SK-N-SH (cell line): ENCODE measurements around the gene CAPN10. TPM values are rescaled to one million over a fixed set of nuclear protein-coding genes. Genes with fewer than 3 reads are reported as not detected.

Experiments used
- CTCF ChIA-PET: fragments of 300-600, 350-600 bp; formaldehyde crosslinking; extraction: SDS; loops from one replicate; lab custom pipeline; 2021; lab: Yijun Ruan, JAX
- POLR2A ChIA-PET: fragments of 350-600 bp; sonication (Branson Sonifier 250); formaldehyde crosslinking; extraction: SDS; loops from one replicate; lab custom pipeline; 2020; ENCODE audit warnings: antibody characterized with exemption, inconsistent platforms; lab: Yijun Ruan, JAX
- DNase-seq: peaks from one replicate; pipeline ENCODE4 v3.0.0; 2012
- H2AFZ ChIP-seq: fragments of 200-600 bp; sonication (generic); 2 replicates; pipeline ENCODE4 v1.8.1; 2016; ENCODE audit warnings: antibody characterized with exemption, mild to moderate bottlenecking, low read depth
- H3F3A ChIP-seq: fragments of 200-600 bp; sonication (generic); replicated peaks from 2 replicates; pipeline ENCODE3; 2016; ENCODE audit warnings: antibody characterized with exemption, mild to moderate bottlenecking; ENCODE audit not compliant: insufficient read depth
- H3K27ac ChIP-seq, 2 experiments: fragments of 200-500 bp in 1 of 2; fragments of 200-600 bp in 1 of 2; sonication (Bioruptor generic) in 1 of 2; sonication (generic), shearing (Covaris generic) in 1 of 2; 2 replicates each; pipeline versions ENCODE4 v1.5.1 to v1.6.1; 2014 to 2016; ENCODE audit warnings: low read depth in 2 of 2, inconsistent platforms in 1 of 2, low read length in 1 of 2, mild to moderate bottlenecking in 1 of 2, mixed read lengths in 1 of 2
- H3K27me3 ChIP-seq: fragments of 200-600 bp; sonication (generic), shearing (Covaris generic); 2 replicates; pipeline ENCODE4 v1.6.1; 2016; ENCODE audit warnings: mixed run types; ENCODE audit not compliant: insufficient read depth
- H3K36me3 ChIP-seq, 2 experiments: fragments of 200-500 bp in 1 of 2; fragments of 200-600 bp in 1 of 2; sonication (Bioruptor generic) in 1 of 2; sonication (generic) in 1 of 2; replicated peaks in 1 of 2; 2 replicates each; pipeline versions ENCODE3 to v1.5.1; 2014 to 2016; ENCODE audit warnings: low read length in 1 of 2, mild to moderate bottlenecking in 1 of 2; ENCODE audit not compliant: insufficient read depth in 2 of 2, control insufficient read depth in 1 of 2
- H3K4me1 ChIP-seq, 2 experiments: fragments of 200-500 bp in 1 of 2; fragments of 200-600 bp in 1 of 2; sonication (Bioruptor generic) in 1 of 2; sonication (generic), shearing (Covaris generic) in 1 of 2; 2 replicates each; pipeline versions ENCODE4 v1.5.1 to v1.6.1; 2014 to 2016; ENCODE audit warnings: low read depth in 1 of 2, low read length in 1 of 2, mixed run types in 1 of 2; ENCODE audit not compliant: insufficient read depth in 2 of 2, control insufficient read depth in 1 of 2
- H3K4me2 ChIP-seq: fragments of 200-600 bp; sonication (generic), shearing (Covaris generic); 2 replicates; pipeline ENCODE4 v1.6.1; 2017; ENCODE audit warnings: mixed run types
- H3K4me3 ChIP-seq, 2 experiments: fragments of 200-500 bp in 1 of 2; fragments of 200-600 bp in 1 of 2; sonication (Bioruptor generic) in 1 of 2; sonication (generic), shearing (Covaris generic) in 1 of 2; 2 replicates each; pipeline versions ENCODE4 v1.5.1 to v1.8.1; 2014 to 2016; ENCODE audit warnings: low read depth in 2 of 2, inconsistent platforms in 1 of 2, low read length in 1 of 2, mild to moderate bottlenecking in 1 of 2, mixed read lengths in 1 of 2, moderate library complexity in 1 of 2
- H3K79me2 ChIP-seq: fragments of 200-600 bp; sonication (generic); 2 replicates; pipeline ENCODE4 v1.8.1; 2017; ENCODE audit warnings: mild to moderate bottlenecking; ENCODE audit not compliant: insufficient read depth
- H3K9ac ChIP-seq: fragments of 200-600 bp; sonication (generic); 2 replicates; pipeline ENCODE4 v1.6.1; 2017; ENCODE audit warnings: mixed run types
- H3K9me2 ChIP-seq: fragments of 200-600 bp; sonication (generic); 2 replicates; pipeline ENCODE4 v1.6.1; 2017; ENCODE audit warnings: mixed run types
- H3K9me3 ChIP-seq: fragments of 200-600 bp; sonication (generic); 2 replicates; pipeline ENCODE4 v1.6.1; 2017; ENCODE audit warnings: mixed run types, mild to moderate bottlenecking, moderate library complexity
- H4K20me1 ChIP-seq: fragments of 200-600 bp; sonication (generic); 2 replicates; pipeline ENCODE4 v1.6.1; 2017; ENCODE audit warnings: mild to moderate bottlenecking, mixed run types; ENCODE audit not compliant: insufficient read depth
- ELF1 ChIP-seq: IDR thresholded peaks from 2 replicates; pipeline ENCODE4 v1.4.0; 2012
- FOXM1 ChIP-seq: IDR thresholded peaks from 2 replicates; pipeline ENCODE4 v1.4.0; 2012; ENCODE audit warnings: low read depth, mild to moderate bottlenecking
- NFIC ChIP-seq: IDR thresholded peaks from 2 replicates; pipeline ENCODE4 v1.4.0; 2012; ENCODE audit warnings: borderline replicate concordance
- NRF1 ChIP-seq: IDR thresholded peaks from 2 replicates; pipeline ENCODE4 v1.6.1; 2012; ENCODE audit warnings: low read depth, mild to moderate bottlenecking, low read length
- RAD21 ChIP-seq: IDR thresholded peaks from 2 replicates; pipeline ENCODE4 v1.6.1; 2012; ENCODE audit warnings: mild to moderate bottlenecking, low read length
- SIN3A ChIP-seq: IDR thresholded peaks from 2 replicates; pipeline ENCODE4 v1.6.1; 2012; ENCODE audit warnings: low read depth, mild to moderate bottlenecking, low read length, moderate library complexity, borderline replicate concordance
- SMC3 ChIP-seq: IDR thresholded peaks from 2 replicates; pipeline ENCODE4 v1.6.1; 2012; ENCODE audit warnings: low read depth, low read length, improper control_type of control experiment
- WGBS: methylation state at CpG from one replicate; pipeline ENCODE4 v1.1.6; 2017; ENCODE audit warnings: low lambda C conversion rate; 5-methylcytosine and 5-hydroxymethylcytosine counted together
- polyA plus RNA-seq, 3 experiments: library from polyadenylated mRNA; depleted of rRNA; stranded (reverse); fragments of >200 nt; gene quantifications; 2 replicates each; pipeline ENCODE4 v1.2.3, GENCODE V29; 2012
- TF ChIP-seq, protein P1 (sequence below): fragments of 150-350 bp; IDR thresholded peaks from 2 replicates; pipeline ENCODE4 v1.6.1; 2016; ENCODE audit warnings: mild to moderate bottlenecking, low read depth, low read length
- TF ChIP-seq, protein P2 (sequence below): IDR thresholded peaks from 2 replicates; pipeline ENCODE4 v1.6.1; 2012; ENCODE audit warnings: mild to moderate bottlenecking, low read depth, low read length, moderate library complexity
- TF ChIP-seq, protein P3 (sequence below): fragments of 200-600 bp; sonication (generic); IDR thresholded peaks from 2 replicates; pipeline ENCODE4 v1.6.1; 2017; ENCODE audit warnings: antibody characterized with exemption, mild to moderate bottlenecking, moderate library complexity

CAPN10 gene
- polyA plus RNA-seq, 1 of the 3 experiments (the other 2 are of a cell fraction) = 24.0 TPM

DNA sequence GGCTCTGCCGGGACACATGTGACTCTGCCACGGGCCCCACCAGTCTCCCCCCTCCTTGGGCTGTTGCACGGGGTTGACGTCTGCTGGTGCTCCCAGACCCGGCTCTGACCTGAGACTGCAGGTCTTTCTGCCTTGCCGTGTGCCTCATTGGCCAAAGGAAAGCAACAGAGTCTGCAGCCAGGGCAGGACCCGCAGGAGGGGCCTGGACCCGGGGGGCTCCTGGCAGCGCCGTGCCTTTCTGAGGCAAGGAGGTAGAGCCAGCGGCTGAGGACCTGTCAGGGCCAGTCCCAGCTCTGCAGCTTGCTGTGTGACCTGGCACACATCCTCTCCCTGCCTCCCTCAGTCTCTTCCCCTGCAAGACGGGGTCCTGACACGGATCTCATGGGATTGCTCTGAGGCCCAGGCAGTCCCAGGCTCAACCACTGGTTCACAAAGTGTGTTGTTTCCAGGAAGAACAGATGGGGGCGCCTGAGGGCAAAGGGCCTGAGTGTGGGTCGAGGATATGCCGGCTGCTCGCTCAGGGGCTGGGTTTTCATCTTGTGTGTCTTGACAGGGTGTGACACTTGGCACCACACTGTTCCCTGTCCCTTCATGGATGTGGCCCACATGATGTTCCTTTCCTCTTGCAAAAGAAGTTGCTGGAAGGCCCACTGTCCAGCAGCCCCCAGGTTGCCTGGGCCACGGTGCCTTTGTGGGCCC is 9.0 kb downstream of the CAPN10 start:
- peaks cover 28% of the 10 kb centered on the region; the same call in 1 of the 2 replicates for H3K79me2 ChIP-seq
- WGBS = 57% methylated on average over 6 of the region's 18 CpGs
- no peaks in the 10 kb centered on the region for H3K9me2 ChIP-seq
- ChIA-PET POLR2A (interaction anchor here (0.6 kb wide), 1 partner anchor 570 kb away, joined by 3 read pairs; the partner anchor contains the start of gene NDUFA10), CTCF (interaction anchor here (1.4 kb wide), 1 partner anchor 82 kb away, joined by 4 read pairs; no protein-coding TSS in a partner anchor)
- H3F3A ChIP-seq = no peaks in the 10 kb centered on the region
- DNase-seq = peak; percentile 76
- no peaks in the 10 kb centered on the region for H3K9me3 ChIP-seq
- H3K4me3 ChIP-seq = no peak overlapping the region
- H3K9ac ChIP-seq = no peak overlapping the region
- H3K4me1 ChIP-seq = peaks cover 0 to 3% of the 10 kb centered on the region in 2 experiments; a peak in 1 of 4 replicates
- H3K4me2 ChIP-seq = no peak overlapping the region
- peaks cover 0 to 41% of the 10 kb centered on the region in 2 experiments for H3K36me3 ChIP-seq
- TF ChIP-seq SIN3A = no peak
- no peak for TF ChIP-seq NRF1
- no peak for TF ChIP-seq ELF1
- peak; percentile 24; the same call in 1 of the 2 replicates for TF ChIP-seq SMC3
- TF ChIP-seq FOXM1 = no peak
- TF ChIP-seq, protein P1, sequence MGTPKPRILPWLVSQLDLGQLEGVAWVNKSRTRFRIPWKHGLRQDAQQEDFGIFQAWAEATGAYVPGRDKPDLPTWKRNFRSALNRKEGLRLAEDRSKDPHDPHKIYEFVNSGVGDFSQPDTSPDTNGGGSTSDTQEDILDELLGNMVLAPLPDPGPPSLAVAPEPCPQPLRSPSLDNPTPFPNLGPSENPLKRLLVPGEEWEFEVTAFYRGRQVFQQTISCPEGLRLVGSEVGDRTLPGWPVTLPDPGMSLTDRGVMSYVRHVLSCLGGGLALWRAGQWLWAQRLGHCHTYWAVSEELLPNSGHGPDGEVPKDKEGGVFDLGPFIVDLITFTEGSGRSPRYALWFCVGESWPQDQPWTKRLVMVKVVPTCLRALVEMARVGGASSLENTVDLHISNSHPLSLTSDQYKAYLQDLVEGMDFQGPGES = no peak
- TF ChIP-seq, protein P2, sequence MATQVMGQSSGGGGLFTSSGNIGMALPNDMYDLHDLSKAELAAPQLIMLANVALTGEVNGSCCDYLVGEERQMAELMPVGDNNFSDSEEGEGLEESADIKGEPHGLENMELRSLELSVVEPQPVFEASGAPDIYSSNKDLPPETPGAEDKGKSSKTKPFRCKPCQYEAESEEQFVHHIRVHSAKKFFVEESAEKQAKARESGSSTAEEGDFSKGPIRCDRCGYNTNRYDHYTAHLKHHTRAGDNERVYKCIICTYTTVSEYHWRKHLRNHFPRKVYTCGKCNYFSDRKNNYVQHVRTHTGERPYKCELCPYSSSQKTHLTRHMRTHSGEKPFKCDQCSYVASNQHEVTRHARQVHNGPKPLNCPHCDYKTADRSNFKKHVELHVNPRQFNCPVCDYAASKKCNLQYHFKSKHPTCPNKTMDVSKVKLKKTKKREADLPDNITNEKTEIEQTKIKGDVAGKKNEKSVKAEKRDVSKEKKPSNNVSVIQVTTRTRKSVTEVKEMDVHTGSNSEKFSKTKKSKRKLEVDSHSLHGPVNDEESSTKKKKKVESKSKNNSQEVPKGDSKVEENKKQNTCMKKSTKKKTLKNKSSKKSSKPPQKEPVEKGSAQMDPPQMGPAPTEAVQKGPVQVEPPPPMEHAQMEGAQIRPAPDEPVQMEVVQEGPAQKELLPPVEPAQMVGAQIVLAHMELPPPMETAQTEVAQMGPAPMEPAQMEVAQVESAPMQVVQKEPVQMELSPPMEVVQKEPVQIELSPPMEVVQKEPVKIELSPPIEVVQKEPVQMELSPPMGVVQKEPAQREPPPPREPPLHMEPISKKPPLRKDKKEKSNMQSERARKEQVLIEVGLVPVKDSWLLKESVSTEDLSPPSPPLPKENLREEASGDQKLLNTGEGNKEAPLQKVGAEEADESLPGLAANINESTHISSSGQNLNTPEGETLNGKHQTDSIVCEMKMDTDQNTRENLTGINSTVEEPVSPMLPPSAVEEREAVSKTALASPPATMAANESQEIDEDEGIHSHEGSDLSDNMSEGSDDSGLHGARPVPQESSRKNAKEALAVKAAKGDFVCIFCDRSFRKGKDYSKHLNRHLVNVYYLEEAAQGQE = no peak
- peak; percentile 33; the same call in 1 of the 2 replicates for TF ChIP-seq RAD21
- no peak for TF ChIP-seq NFIC
- TF ChIP-seq, protein P3, sequence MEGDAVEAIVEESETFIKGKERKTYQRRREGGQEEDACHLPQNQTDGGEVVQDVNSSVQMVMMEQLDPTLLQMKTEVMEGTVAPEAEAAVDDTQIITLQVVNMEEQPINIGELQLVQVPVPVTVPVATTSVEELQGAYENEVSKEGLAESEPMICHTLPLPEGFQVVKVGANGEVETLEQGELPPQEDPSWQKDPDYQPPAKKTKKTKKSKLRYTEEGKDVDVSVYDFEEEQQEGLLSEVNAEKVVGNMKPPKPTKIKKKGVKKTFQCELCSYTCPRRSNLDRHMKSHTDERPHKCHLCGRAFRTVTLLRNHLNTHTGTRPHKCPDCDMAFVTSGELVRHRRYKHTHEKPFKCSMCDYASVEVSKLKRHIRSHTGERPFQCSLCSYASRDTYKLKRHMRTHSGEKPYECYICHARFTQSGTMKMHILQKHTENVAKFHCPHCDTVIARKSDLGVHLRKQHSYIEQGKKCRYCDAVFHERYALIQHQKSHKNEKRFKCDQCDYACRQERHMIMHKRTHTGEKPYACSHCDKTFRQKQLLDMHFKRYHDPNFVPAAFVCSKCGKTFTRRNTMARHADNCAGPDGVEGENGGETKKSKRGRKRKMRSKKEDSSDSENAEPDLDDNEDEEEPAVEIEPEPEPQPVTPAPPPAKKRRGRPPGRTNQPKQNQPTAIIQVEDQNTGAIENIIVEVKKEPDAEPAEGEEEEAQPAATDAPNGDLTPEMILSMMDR = peak; percentile 31
- no peak overlapping the region for H3K27ac ChIP-seq
- no peaks in the 10 kb centered on the region for H3K27me3 ChIP-seq
- peaks cover 9% of the 10 kb centered on the region; the same call in 1 of the 2 replicates for H4K20me1 ChIP-seq
- no peak overlapping the region for H2AFZ ChIP-seq
